NCI-H128 (cell line): ENCODE measurements around the gene CMTM4.
"Not testable (repeated sequence)": the region's sequence is repeated elsewhere in the genome, so short reads cannot be mapped to it uniquely, and the experiment has no call there.

Experiments used
- DNase-seq: peaks from one replicate; lab custom pipeline; 2025; ENCODE audit not compliant: unreplicated experiment; lab: John Stamatoyannopoulos, UW

CMTM4 gene

GRCh38 chr16:66596986-66597848, 99.3 kb downstream of the CMTM4 start:
- no peak for DNase-seq

- not testable (repeated sequence) for DNase-seq
Measured at GRCh38 chr16:66596559-66596958, 100.0 kb downstream of the CMTM4 start.

- DNase-seq, result no peak
Measured at GRCh38 chr16:66594739-66595138, 101.8 kb downstream of the CMTM4 start.

GRCh38 chr16:66592814-66593213, 103.7 kb downstream of the CMTM4 start:
- DNase-seq, result no peak

- DNase-seq, result no peak
Measured at GRCh38 chr16:66592241-66592640, 104.3 kb downstream of the CMTM4 start.

GRCh38 chr16:66591018-66591417, 105.5 kb downstream of the CMTM4 start:
- DNase-seq, result no peak

GRCh38 chr16:66590322-66590721, 106.2 kb downstream of the CMTM4 start:
- DNase-seq, result no peak

- DNase-seq, result no peak
Measured at GRCh38 chr16:66588981-66589713, 107.4 kb downstream of the CMTM4 start.

- DNase-seq, result no peak
Measured at GRCh38 chr16:66587881-66588600, 108.5 kb downstream of the CMTM4 start.

- no peak for DNase-seq
Measured at GRCh38 chr16:66585481-66586239, 110.9 kb downstream of the CMTM4 start.

- DNase-seq, result no peak
Measured at GRCh38 chr16:66581246-66581952, 115.1 kb downstream of the CMTM4 start.

- DNase-seq, result no peak
Measured at GRCh38 chr16:66580605-66581209, 115.8 kb downstream of the CMTM4 start.

GRCh38 chr16:66578651-66579531, 117.7 kb downstream of the CMTM4 start, which contains the start of gene CMTM2:
Gene CMTM2 (plus strand): TSS chr16:66579463. CDS start chr16:66579608, 145 bp downstream.
- no peak for DNase-seq

- no peak for DNase-seq
Measured at GRCh38 chr16:66576296-66576695, 120.2 kb downstream of the CMTM4 start.

GRCh38 chr16:66575060-66575459, 121.5 kb downstream of the CMTM4 start:
- no peak for DNase-seq

GRCh38 chr16:66574531-66574930, 122.0 kb downstream of the CMTM4 start:
- DNase-seq, result no peak

- DNase-seq, result no peak
Measured at GRCh38 chr16:66574081-66574480, 122.5 kb downstream of the CMTM4 start.

- DNase-seq, result no peak
Measured at GRCh38 chr16:66572356-66572755, 124.2 kb downstream of the CMTM4 start.
